Natural killer cell (primary cell): ENCODE measurements around the gene BICDL2. TPM values are rescaled to one million over a fixed set of nuclear protein-coding genes. Genes with fewer than 3 reads are reported as not detected.

ENCODE experiments used
- ATAC-seq, 3 donors: fragments of 150-1000 bp in 2 of 3; fragments of 200-7000 bp in 1 of 3; cut with Tn5 transposase; 1 replicate in 1 of 3; 2 replicates in 2 of 3; pipeline ENCODE4 v1.10.0; 2021; ENCODE audit warnings: mild to moderate bottlenecking in 2 of 3, moderate library complexity in 2 of 3
- DNase-seq, 2 donors: peaks; one replicate each; pipeline versions ENCODE4 v3.0.0 to v3.0.0-alpha.2; 2013 to 2021; ENCODE audit warnings: mixed read lengths in 1 of 2
- H3K27ac ChIP-seq: one replicate; pipeline ENCODE4 v1.5.1; 2013; ENCODE audit warnings: mild to moderate bottlenecking, low read length
- H3K27me3 ChIP-seq: one replicate; pipeline ENCODE4 v1.6.1; 2013; ENCODE audit warnings: low read length; ENCODE audit not compliant: control insufficient read depth, insufficient read depth
- H3K36me3 ChIP-seq: one replicate; pipeline ENCODE4 v1.6.1; 2013; ENCODE audit warnings: low read length; ENCODE audit not compliant: control insufficient read depth, insufficient read depth
- H3K4me1 ChIP-seq: one replicate; pipeline ENCODE4 v1.6.1; 2013; ENCODE audit warnings: low read length; ENCODE audit not compliant: control insufficient read depth, insufficient read depth
- H3K4me3 ChIP-seq: one replicate; pipeline ENCODE4 v1.5.1; 2013; ENCODE audit warnings: low read length
- H3K9me3 ChIP-seq: one replicate; pipeline ENCODE4 v1.6.1; 2013; ENCODE audit warnings: low read length; ENCODE audit not compliant: control insufficient read depth, insufficient read depth
- H3K27ac Mint-ChIP-seq, 2 donors: one replicate each; pipeline ENCODE4 v1.8.0; 2022; ENCODE audit warnings: mild to moderate bottlenecking in 2 of 2, mixed read lengths in 2 of 2, moderate library complexity in 1 of 2
- H3K27me3 Mint-ChIP-seq, 2 donors: one replicate each; pipeline ENCODE4 v1.8.0; 2022; ENCODE audit warnings: low read depth in 2 of 2, mixed read lengths in 2 of 2
- H3K36me3 Mint-ChIP-seq: one replicate; pipeline ENCODE4 v1.8.0; 2022; ENCODE audit warnings: mixed read lengths
- H3K4me1 Mint-ChIP-seq, 2 donors: one replicate each; pipeline ENCODE4 v1.8.0; 2022; ENCODE audit warnings: mixed read lengths in 2 of 2
- H3K4me3 Mint-ChIP-seq: one replicate; pipeline ENCODE4 v1.8.0; 2022; ENCODE audit warnings: mild to moderate bottlenecking, moderate library complexity, mixed read lengths
- H3K9me3 Mint-ChIP-seq, 2 donors: one replicate each; pipeline ENCODE4 v1.8.0; 2022; ENCODE audit warnings: mixed read lengths in 2 of 2
- WGBS: methylation state at CpG from one replicate; pipeline ENCODE4 v1.1.7; 2013; ENCODE audit warnings: missing lambda C conversion rate; ENCODE audit not compliant: insufficient coverage; 5-methylcytosine and 5-hydroxymethylcytosine counted together
- intact Hi-C: fragments of 100-400 bp; cut with micrococcal nuclease; formaldehyde crosslinking; loops from one replicate; pipeline ENCODE4 v1.14.2; 2022
- total RNA-seq, 4 donors: library from RNA; stranded (reverse); fragments of 120-200 nt in 1 of 4; gene quantifications; one replicate each; pipeline versions ENCODE4 v1.2.3 to v1.2.4, GENCODE V29; 2013 to 2022
- TF ChIP-seq, protein P1 (sequence below): fragments of 200-600 bp; IDR thresholded peaks from one replicate; pipeline ENCODE4 v1.8.0; 2022; ENCODE audit warnings: antibody characterized with exemption

BICDL2 gene
- total RNA-seq, 3 donors from 2014 or later (not counting 1 experiment from before 2014, with no cell fraction given): not detected

DNA sequence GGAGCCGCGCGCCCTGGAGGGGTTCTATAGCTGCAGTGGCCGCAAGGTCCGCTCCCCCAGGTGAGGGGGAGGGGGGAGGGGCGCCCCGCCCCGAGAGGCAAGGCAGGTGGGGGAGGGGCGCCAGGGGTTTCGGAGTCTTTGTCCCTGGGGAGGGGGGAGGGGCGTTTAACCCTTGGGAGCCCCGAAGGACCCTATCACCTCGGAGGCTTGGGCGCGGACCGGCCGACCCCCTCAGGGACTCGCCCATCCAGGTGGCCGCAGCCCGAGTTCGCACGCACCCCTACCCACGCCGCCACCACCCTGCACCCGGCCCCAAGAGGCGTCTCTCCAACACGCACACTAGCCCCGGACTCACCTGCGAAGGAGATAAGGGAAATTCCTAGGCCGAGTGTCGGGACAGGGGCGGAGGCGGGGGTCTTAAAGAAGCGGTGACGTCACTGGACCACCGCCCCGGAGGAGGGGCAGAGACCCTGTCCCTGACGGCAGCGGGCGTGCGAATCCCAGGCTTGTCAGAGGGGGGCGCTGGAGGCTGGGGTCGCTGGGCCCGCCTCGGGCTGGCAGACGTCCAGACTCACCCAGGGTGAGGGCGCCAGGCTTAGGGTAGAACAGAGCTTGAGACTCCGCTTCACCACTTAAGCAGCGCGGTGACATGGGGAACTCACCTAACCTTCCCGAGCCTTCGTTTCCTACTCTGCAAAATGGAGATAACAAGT is 18.8 kb downstream of the BICDL2 start, which contains the start of gene CLDN6:
CLDN6 (minus strand) TSS at position 390 of the 713 bp plus-strand sequence. CDS start 2,162 bp downstream, outside the sequence.
- no peak within 1 kb of the TSS for H3K27ac ChIP-seq
- peak in 1 of 2 donors; percentile 57 for DNase-seq
- H3K4me3 ChIP-seq: no peak within 1 kb of the TSS
- ATAC-seq: no peak
- peaks cover 6% of the 10 kb centered on the region for H3K27me3 ChIP-seq
- TF ChIP-seq, protein P1, sequence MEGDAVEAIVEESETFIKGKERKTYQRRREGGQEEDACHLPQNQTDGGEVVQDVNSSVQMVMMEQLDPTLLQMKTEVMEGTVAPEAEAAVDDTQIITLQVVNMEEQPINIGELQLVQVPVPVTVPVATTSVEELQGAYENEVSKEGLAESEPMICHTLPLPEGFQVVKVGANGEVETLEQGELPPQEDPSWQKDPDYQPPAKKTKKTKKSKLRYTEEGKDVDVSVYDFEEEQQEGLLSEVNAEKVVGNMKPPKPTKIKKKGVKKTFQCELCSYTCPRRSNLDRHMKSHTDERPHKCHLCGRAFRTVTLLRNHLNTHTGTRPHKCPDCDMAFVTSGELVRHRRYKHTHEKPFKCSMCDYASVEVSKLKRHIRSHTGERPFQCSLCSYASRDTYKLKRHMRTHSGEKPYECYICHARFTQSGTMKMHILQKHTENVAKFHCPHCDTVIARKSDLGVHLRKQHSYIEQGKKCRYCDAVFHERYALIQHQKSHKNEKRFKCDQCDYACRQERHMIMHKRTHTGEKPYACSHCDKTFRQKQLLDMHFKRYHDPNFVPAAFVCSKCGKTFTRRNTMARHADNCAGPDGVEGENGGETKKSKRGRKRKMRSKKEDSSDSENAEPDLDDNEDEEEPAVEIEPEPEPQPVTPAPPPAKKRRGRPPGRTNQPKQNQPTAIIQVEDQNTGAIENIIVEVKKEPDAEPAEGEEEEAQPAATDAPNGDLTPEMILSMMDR: no peak
- 20% methylated on average over 50 of the region's 52 CpGs for WGBS
- H3K4me1 ChIP-seq: peaks cover 47% of the 10 kb centered on the region
- no peaks in the 10 kb centered on the region for H3K9me3 Mint-ChIP-seq
- no peaks in the 10 kb centered on the region for H3K36me3 Mint-ChIP-seq
- H3K27me3 Mint-ChIP-seq: peaks cover 0 to 5% of the 10 kb centered on the region in 2 donors
- H3K4me1 Mint-ChIP-seq: peaks cover 23 to 38% of the 10 kb centered on the region in 2 donors
- no peaks in the 10 kb centered on the region for H3K36me3 ChIP-seq
- no peak within 1 kb of the TSS for H3K27ac Mint-ChIP-seq
- intact Hi-C loops: no loop called here
- no peak within 1 kb of the TSS for H3K4me3 Mint-ChIP-seq
- H3K9me3 ChIP-seq: no peaks in the 10 kb centered on the region

DNA sequence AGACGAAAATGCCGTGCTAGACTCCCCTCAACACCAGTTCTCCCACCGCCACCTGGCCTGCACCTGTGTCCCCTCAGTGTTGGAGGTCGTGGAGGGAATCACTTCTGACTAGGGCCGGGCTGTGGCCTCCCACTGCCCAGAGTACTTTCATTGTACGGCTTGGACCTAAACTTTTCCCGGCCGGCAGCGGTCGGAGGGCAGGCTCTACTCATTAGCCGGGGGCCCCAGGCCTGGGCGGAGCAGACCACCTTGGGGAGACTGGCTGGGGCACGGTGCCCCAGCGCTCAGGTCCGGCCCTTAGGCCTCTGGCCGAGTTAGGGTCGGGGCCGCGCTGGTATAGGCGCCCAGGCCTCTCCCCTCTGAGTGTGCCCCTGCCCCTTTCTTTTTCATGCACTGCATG is 19.4 kb downstream of the BICDL2 start:
- no peak overlapping the region for H3K4me3 ChIP-seq
- Mint-ChIP-seq H3K27ac (no peak overlapping the region), H3K4me1 (peaks cover 17 to 32% of the 10 kb centered on the region in 2 donors), H3K36me3 (no peaks in the 10 kb centered on the region), H3K4me3 (no peak overlapping the region), H3K27me3 (peaks cover 0 to 5% of the 10 kb centered on the region in 2 donors), H3K9me3 (no peaks in the 10 kb centered on the region)
- no peaks in the 10 kb centered on the region for H3K9me3 ChIP-seq
- H3K36me3 ChIP-seq: no peaks in the 10 kb centered on the region
- no peak overlapping the region for H3K27ac ChIP-seq
- TF ChIP-seq, protein P1: no peak
- WGBS: 97% methylated on average over 20 of the region's 20 CpGs
- no peak for DNase-seq
- peaks cover 6% of the 10 kb centered on the region for H3K27me3 ChIP-seq
- H3K4me1 ChIP-seq: peaks cover 41% of the 10 kb centered on the region
- intact Hi-C loops: no loop called here
- ATAC-seq: no peak

DNA sequence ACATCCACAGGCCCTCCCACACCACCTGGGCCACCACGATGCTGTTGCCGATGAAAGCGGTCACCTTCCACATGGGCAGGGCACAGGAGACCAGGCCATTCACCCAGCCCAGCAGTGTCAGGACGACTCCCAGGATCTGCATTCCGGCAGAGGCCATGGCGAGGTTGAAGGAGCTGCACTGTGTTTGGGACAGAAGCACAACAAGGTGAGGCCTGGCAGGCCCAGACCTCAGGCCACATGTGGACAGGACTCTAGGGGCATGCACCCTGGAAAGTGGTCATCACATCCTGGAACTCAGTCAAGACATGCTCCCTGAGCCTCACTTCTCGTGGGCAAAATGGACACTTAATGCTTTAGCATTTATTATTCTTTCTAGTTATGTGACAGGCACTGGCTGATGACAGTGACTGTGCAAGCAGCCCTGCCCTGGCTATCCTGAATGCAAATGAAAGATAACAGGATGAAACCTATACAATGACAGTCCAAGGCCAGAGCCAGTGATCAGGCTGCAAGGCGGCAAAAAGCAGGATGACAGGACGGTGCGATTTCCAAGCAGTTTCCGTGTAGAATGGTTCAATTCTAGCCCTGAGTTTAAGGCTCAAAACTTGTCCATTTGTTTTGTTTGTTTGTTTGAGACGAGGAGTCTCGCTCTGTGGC is 20.8 kb downstream of the BICDL2 start:
- DNase-seq (no peak), ATAC-seq (no peak)
- Histone ChIP-seq H3K4me3 (no peak overlapping the region), H3K9me3 (no peaks in the 10 kb centered on the region), H3K4me1 (peaks cover 27% of the 10 kb centered on the region), H3K27me3 (peaks cover 6% of the 10 kb centered on the region), H3K27ac (no peak overlapping the region), H3K36me3 (no peaks in the 10 kb centered on the region)
- Mint-ChIP-seq H3K27ac (no peak overlapping the region), H3K4me3 (no peak overlapping the region), H3K27me3 (peaks cover 0 to 5% of the 10 kb centered on the region in 2 donors), H3K9me3 (no peaks in the 10 kb centered on the region), H3K4me1 (peaks cover 5 to 19% of the 10 kb centered on the region in 2 donors), H3K36me3 (no peaks in the 10 kb centered on the region)
- TF ChIP-seq, protein P1: no peak
- intact Hi-C loops: no loop called here
- 95% methylated on average over 13 of the region's 13 CpGs for WGBS
